Thyroid gland (tissue), 4 donors: Measurements from ENCODE around the gene BTBD9.

ENCODE experiments used
- CTCF ChIP-seq, 6 experiments: fragments of 200-600 bp in 3 of 6; fragments of 450-650 bp in 3 of 6; sonication (generic) in 3 of 6; IDR thresholded peaks; one replicate each; pipeline ENCODE4 v1.5.1; 2016 to 2019; ENCODE audit warnings: antibody characterized with exemption in 6 of 6, mild to moderate bottlenecking in 2 of 6, inconsistent platforms in 1 of 6, moderate library complexity in 1 of 6
- POLR2A ChIP-seq, 2 donors: fragments of 450-650 bp; IDR thresholded peaks; one replicate each; pipeline ENCODE4 v1.6.1; 2017; ENCODE audit warnings: antibody characterized with exemption in 2 of 2, mild to moderate bottlenecking in 2 of 2, moderate library complexity in 1 of 2

GRCh38 chr6:38579010-38579628 is 60.6 kb downstream of the BTBD9 start:
- TF ChIP-seq CTCF (IDR thresholded peaks at IDR 0.05) (no peak), POLR2A (IDR thresholded peaks at IDR 0.05) (no peak)
